HG03571 (cell line): ENCODE results near the gene ABCA4.
"Not testable (repeated sequence)": the region's sequence is repeated elsewhere in the genome, so short reads cannot be mapped to it uniquely, and the experiment has no call there.

Experiments used
- ATAC-seq: cut with Tn5 transposase; IDR thresholded peaks from one replicate; pipeline ENCODE4 v1.9.1; 2021; ENCODE audit not compliant: unreplicated experiment

Gene ABCA4

GRCh38 chr1:93958726-93959100 lies 162.2 kb downstream of the ABCA4 start:
- ATAC-seq, result no peak

GRCh38 chr1:93958032-93958725 lies 162.8 kb downstream of the ABCA4 start:
- ATAC-seq, result no peak

GRCh38 chr1:93955765-93956164 lies 165.2 kb downstream of the ABCA4 start:
- ATAC-seq, result no peak

- not testable (repeated sequence) for ATAC-seq
Observed at GRCh38 chr1:93947002-93947686, 173.8 kb downstream of the ABCA4 start.
